ENCODE measurements around the gene PSRC1.

GRCh38 chr1:109248797-109249629 lies 33.9 kb downstream of the PSRC1 start, which contains the start of gene CELSR2:
- TF ChIP-seq CTCF (conservative IDR thresholded peaks at IDR 0.05; ENCODE audit: low read depth, low read length): no peak
- no peak for TF ChIP-seq EZH2 (IDR thresholded peaks at IDR 0.05; ENCODE audit: borderline replicate concordance, low read depth, low read length, poor library complexity, severe bottlenecking)
